ENCODE measurements around the gene EFCAB13. TPM values are rescaled to one million over a fixed set of nuclear protein-coding genes. Genes with fewer than 3 reads are reported as not detected.
"Not testable (repeated sequence)": the region's sequence is repeated elsewhere in the genome, so short reads cannot be mapped to it uniquely, and the experiment has no call there.

EFCAB13 gene
- total RNA-seq, 1 experiment from 2014 or later, result 1.4 TPM

GRCh38 chr17:47368262-47368661 is 44.5 kb downstream of the EFCAB13 start:
- ChIA-PET POLR2A (interaction anchor here (0.6 kb wide), 1 partner anchor 135 kb away, joined by 3 read pairs; no protein-coding TSS in a partner anchor), CTCF (interaction anchor here (1.0 kb wide), 1 partner anchor 368 kb away, joined by 4 read pairs; no protein-coding TSS in a partner anchor)
- H3K9me3 Mint-ChIP-seq (ENCODE audit: unreplicated experiment), result no peaks in the 10 kb centered on the region
- no TSS peak for BruUV-seq (replicated peaks)
- no peak overlapping the region for H3K27ac Mint-ChIP-seq (ENCODE audit: low read depth, unreplicated experiment)
- intact Hi-C loops (cut with micrococcal nuclease), result no loop called here
- H3K4me1 Mint-ChIP-seq (ENCODE audit: insufficient read depth, unreplicated experiment), result peaks cover 6% of the 10 kb centered on the region
- H3K27me3 Mint-ChIP-seq (ENCODE audit: insufficient read depth, unreplicated experiment), result no peaks in the 10 kb centered on the region
- peaks cover 4% of the 10 kb centered on the region for H3K36me3 Mint-ChIP-seq (ENCODE audit: insufficient read depth, unreplicated experiment)
- TF ChIP-seq, protein P1, sequence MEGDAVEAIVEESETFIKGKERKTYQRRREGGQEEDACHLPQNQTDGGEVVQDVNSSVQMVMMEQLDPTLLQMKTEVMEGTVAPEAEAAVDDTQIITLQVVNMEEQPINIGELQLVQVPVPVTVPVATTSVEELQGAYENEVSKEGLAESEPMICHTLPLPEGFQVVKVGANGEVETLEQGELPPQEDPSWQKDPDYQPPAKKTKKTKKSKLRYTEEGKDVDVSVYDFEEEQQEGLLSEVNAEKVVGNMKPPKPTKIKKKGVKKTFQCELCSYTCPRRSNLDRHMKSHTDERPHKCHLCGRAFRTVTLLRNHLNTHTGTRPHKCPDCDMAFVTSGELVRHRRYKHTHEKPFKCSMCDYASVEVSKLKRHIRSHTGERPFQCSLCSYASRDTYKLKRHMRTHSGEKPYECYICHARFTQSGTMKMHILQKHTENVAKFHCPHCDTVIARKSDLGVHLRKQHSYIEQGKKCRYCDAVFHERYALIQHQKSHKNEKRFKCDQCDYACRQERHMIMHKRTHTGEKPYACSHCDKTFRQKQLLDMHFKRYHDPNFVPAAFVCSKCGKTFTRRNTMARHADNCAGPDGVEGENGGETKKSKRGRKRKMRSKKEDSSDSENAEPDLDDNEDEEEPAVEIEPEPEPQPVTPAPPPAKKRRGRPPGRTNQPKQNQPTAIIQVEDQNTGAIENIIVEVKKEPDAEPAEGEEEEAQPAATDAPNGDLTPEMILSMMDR (IDR thresholded peaks at IDR 0.05; ENCODE audit: unreplicated experiment), result no peak
- H3K4me3 Mint-ChIP-seq (ENCODE audit: unreplicated experiment), result no peak overlapping the region
- no peak for DNase-seq (ENCODE audit: unreplicated experiment)

DNA sequence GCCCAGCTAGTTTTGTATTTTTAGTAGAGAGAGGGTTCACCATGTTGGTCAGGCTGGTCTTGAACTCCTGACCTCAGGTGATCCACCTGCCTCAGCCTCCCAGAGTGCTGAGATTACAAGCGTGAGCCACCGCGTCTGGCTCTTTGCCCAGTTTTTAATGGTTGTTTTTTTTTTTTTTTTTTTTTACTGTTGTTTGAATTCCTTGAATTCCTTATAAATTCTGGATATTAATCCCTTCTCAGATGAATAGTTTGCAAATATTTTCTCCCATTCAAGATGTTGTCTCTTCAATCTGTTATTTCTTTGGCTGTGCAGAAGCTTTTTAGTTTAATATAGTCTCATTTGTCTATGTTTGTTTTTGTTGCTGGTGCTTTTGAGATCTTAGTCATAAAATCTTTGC is 47.1 kb downstream of the EFCAB13 start:
- H3K4me1 Mint-ChIP-seq (ENCODE audit: insufficient read depth, unreplicated experiment); CTCF ChIA-PET; H3K9me3 Mint-ChIP-seq (ENCODE audit: unreplicated experiment); H3K36me3 Mint-ChIP-seq (ENCODE audit: insufficient read depth, unreplicated experiment); BruUV-seq (replicated peaks); H3K4me3 Mint-ChIP-seq (ENCODE audit: unreplicated experiment); DNase-seq (ENCODE audit: unreplicated experiment); H3K27ac Mint-ChIP-seq (ENCODE audit: low read depth, unreplicated experiment); intact Hi-C loops (cut with micrococcal nuclease); H3K27me3 Mint-ChIP-seq (ENCODE audit: insufficient read depth, unreplicated experiment): not testable (repeated sequence)
- POLR2A ChIA-PET, result interaction anchor here (0.6 kb wide), 1 partner anchor 22 kb away, joined by 3 read pairs; no protein-coding TSS in a partner anchor

GRCh38 chr17:47373002-47373401 is 49.2 kb downstream of the EFCAB13 start:
- Mint-ChIP-seq H3K4me1 (ENCODE audit: insufficient read depth, unreplicated experiment) (peaks cover 6% of the 10 kb centered on the region), H3K9me3 (ENCODE audit: unreplicated experiment) (no peaks in the 10 kb centered on the region), H3K36me3 (ENCODE audit: insufficient read depth, unreplicated experiment) (peaks cover 6% of the 10 kb centered on the region), H3K27ac (ENCODE audit: low read depth, unreplicated experiment) (no peak overlapping the region), H3K27me3 (ENCODE audit: insufficient read depth, unreplicated experiment) (no peaks in the 10 kb centered on the region), H3K4me3 (ENCODE audit: unreplicated experiment) (no peak overlapping the region)
- POLR2A ChIA-PET, result no interaction called here
- TF ChIP-seq, protein P1 (IDR thresholded peaks at IDR 0.05; ENCODE audit: unreplicated experiment), result no peak
- no peak for DNase-seq (ENCODE audit: unreplicated experiment)
- no TSS peak for BruUV-seq (replicated peaks)
- intact Hi-C loops (cut with micrococcal nuclease), result no loop called here
- CTCF ChIA-PET, result no interaction called here

DNA sequence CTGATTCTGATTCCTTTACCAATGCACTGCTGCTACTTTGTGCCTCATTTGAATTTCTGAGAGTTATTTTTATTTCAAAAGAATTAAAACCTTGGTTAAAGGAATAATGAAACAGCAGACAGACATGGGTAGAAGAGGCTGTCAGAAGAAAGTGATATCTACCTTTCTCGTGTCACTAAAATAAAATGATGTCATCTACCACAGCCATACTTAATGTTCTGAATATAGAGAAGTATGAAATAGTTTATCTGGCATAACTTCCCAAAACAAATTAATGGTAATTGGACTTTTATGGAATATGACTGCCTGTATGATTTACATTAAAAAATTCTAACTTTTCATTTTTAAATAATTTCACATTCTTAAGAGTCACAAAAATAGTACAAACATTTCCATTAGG is 52.5 kb downstream of the EFCAB13 start:
- no peak overlapping the region for H3K27ac Mint-ChIP-seq (ENCODE audit: low read depth, unreplicated experiment)
- DNase-seq (ENCODE audit: unreplicated experiment), result no peak
- H3K9me3 Mint-ChIP-seq (ENCODE audit: unreplicated experiment), result no peaks in the 10 kb centered on the region
- ChIA-PET POLR2A (no interaction called here), CTCF (no interaction called here)
- H3K4me1 Mint-ChIP-seq (ENCODE audit: insufficient read depth, unreplicated experiment), result peaks cover 2% of the 10 kb centered on the region
- no TSS peak for BruUV-seq (replicated peaks)
- peaks cover 6% of the 10 kb centered on the region for H3K36me3 Mint-ChIP-seq (ENCODE audit: insufficient read depth, unreplicated experiment)
- intact Hi-C loops (cut with micrococcal nuclease), result no loop called here
- no peak overlapping the region for H3K4me3 Mint-ChIP-seq (ENCODE audit: unreplicated experiment)
- H3K27me3 Mint-ChIP-seq (ENCODE audit: insufficient read depth, unreplicated experiment), result no peaks in the 10 kb centered on the region
- TF ChIP-seq, protein P1 (IDR thresholded peaks at IDR 0.05; ENCODE audit: unreplicated experiment), result no peak

DNA sequence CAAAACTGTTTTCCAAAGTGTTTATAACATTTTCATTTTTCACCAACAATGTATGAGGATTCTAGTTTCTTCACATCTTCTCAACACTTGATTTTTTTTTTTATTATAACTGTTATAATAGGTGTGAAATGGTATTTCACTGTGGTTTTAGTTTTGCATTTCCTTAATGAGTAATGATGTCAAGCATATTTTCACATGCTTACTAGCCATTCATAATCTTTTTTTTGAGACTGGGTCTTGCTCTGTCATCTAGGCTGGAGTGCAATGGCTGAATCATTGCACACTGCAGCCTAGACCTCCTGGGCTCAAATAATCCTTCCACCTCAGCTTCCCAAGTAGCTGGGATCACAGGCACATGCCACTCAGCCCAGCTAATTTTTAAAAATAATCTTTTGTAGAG is 65.1 kb downstream of the EFCAB13 start:
- H3K27ac Mint-ChIP-seq (ENCODE audit: low read depth, unreplicated experiment), result no peak overlapping the region
- no peaks in the 10 kb centered on the region for H3K36me3 Mint-ChIP-seq (ENCODE audit: insufficient read depth, unreplicated experiment)
- CTCF ChIA-PET, result no interaction called here
- TF ChIP-seq, protein P1 (IDR thresholded peaks at IDR 0.05; ENCODE audit: unreplicated experiment), result no peak
- BruUV-seq (replicated peaks), result no TSS peak
- intact Hi-C loops (cut with micrococcal nuclease), result no loop called here
- no peaks in the 10 kb centered on the region for H3K4me1 Mint-ChIP-seq (ENCODE audit: insufficient read depth, unreplicated experiment)
- peaks cover 12% of the 10 kb centered on the region for H3K9me3 Mint-ChIP-seq (ENCODE audit: unreplicated experiment)
- no peak for DNase-seq (ENCODE audit: unreplicated experiment)
- H3K4me3 Mint-ChIP-seq (ENCODE audit: unreplicated experiment), result no peak overlapping the region
- POLR2A ChIA-PET, result no interaction called here
- H3K27me3 Mint-ChIP-seq (ENCODE audit: insufficient read depth, unreplicated experiment), result no peaks in the 10 kb centered on the region

DNA sequence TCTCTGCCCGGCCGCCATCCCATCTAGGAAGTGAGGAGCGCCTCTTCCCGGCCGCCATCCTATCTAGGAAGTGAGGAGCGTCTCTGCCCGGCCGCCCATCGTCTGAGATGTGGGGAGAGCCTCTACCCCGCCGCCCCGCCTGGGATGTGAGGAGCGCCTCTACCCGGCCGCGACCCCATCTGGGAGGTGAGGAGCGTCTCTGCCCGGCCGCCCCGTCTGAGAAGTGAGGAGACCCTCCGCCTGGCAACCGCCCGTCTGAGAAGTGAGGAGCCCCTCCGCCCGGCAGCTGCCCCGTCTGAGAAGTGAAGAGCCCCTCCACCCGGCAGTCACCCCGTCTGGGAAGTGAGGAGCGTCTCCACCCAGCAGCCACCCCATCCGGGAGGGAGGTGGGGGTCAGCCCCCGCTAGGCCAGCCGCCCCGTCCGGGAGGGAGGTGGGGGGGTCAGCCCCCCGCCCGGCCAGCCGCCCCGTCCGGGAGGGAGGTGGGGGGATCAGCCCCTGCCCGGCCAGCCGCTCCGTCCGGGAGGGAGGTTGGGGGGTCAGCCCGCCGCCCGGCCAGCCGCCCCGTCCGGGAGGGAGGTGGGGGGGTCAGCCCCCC is 73.9 kb downstream of the EFCAB13 start:
- H3K4me3 Mint-ChIP-seq (ENCODE audit: unreplicated experiment); intact Hi-C loops (cut with micrococcal nuclease); BruUV-seq (replicated peaks); H3K27me3 Mint-ChIP-seq (ENCODE audit: insufficient read depth, unreplicated experiment); DNase-seq (ENCODE audit: unreplicated experiment); POLR2A ChIA-PET; H3K27ac Mint-ChIP-seq (ENCODE audit: low read depth, unreplicated experiment); H3K4me1 Mint-ChIP-seq (ENCODE audit: insufficient read depth, unreplicated experiment); H3K9me3 Mint-ChIP-seq (ENCODE audit: unreplicated experiment); CTCF ChIA-PET; H3K36me3 Mint-ChIP-seq (ENCODE audit: insufficient read depth, unreplicated experiment): not testable (repeated sequence)

All from MCF 10A (cell line).